KMS-11 (cell line): ENCODE measurements around the gene PRKCH.

ENCODE experiments used
- H2AFZ ChIP-seq: fragments of 200-600 bp; sonication (generic); 2 replicates; pipeline ENCODE4 v1.6.1; 2016; ENCODE audit warnings: antibody characterized with exemption, mixed run types, low read depth
- H3K27ac ChIP-seq: fragments of 200-600 bp; sonication (generic); 2 replicates; pipeline ENCODE4 v1.6.1; 2016; ENCODE audit warnings: mild to moderate bottlenecking, mixed run types
- H3K27me3 ChIP-seq: fragments of 200-600 bp; sonication (generic); 2 replicates; pipeline ENCODE4 v1.6.1; 2017; ENCODE audit warnings: mild to moderate bottlenecking, low read depth, mixed run types, moderate library complexity; ENCODE audit not compliant: insufficient read depth
- H3K36me3 ChIP-seq: fragments of 200-600 bp; sonication (generic); 2 replicates; pipeline ENCODE4 v1.6.1; 2017; ENCODE audit warnings: mild to moderate bottlenecking, mixed run types; ENCODE audit not compliant: insufficient read depth
- H3K4me1 ChIP-seq: fragments of 200-600 bp; sonication (generic); 2 replicates; pipeline ENCODE4 v1.6.1; 2016; ENCODE audit warnings: mild to moderate bottlenecking, low read depth, mixed run types; ENCODE audit not compliant: poor library complexity, severe bottlenecking
- H3K4me2 ChIP-seq: fragments of 200-600 bp; sonication (generic); 2 replicates; pipeline ENCODE4 v1.7.0; 2016; ENCODE audit warnings: mild to moderate bottlenecking, mixed run types
- H3K4me3 ChIP-seq: fragments of 200-600 bp; sonication (generic); IDR thresholded peaks from 2 replicates; pipeline ENCODE4 v1.6.1; 2017; ENCODE audit warnings: low read depth, low read length, mixed read lengths; ENCODE audit not compliant: insufficient read depth
- H3K79me2 ChIP-seq: fragments of 200-600 bp; sonication (generic); 2 replicates; pipeline ENCODE4 v1.6.1; 2016; ENCODE audit warnings: low read depth, mixed run types; ENCODE audit not compliant: insufficient read depth
- H3K9ac ChIP-seq: fragments of 200-600 bp; sonication (generic); 2 replicates; pipeline ENCODE4 v1.6.1; 2016; ENCODE audit warnings: mild to moderate bottlenecking, mixed run types
- H4K20me1 ChIP-seq: fragments of 200-600 bp; sonication (generic); 2 replicates; pipeline ENCODE4 v1.6.1; 2016; ENCODE audit warnings: mild to moderate bottlenecking, mixed run types; ENCODE audit not compliant: insufficient read depth
- TF ChIP-seq, protein P1 (sequence below): fragments of 200-600 bp; sonication (generic); conservative IDR thresholded peaks from 2 replicates; pipeline ENCODE4 v1.6.1; 2017; ENCODE audit warnings: low read depth, mild to moderate bottlenecking, antibody characterized with exemption, low read length, moderate library complexity, mixed read lengths

PRKCH gene

DNA sequence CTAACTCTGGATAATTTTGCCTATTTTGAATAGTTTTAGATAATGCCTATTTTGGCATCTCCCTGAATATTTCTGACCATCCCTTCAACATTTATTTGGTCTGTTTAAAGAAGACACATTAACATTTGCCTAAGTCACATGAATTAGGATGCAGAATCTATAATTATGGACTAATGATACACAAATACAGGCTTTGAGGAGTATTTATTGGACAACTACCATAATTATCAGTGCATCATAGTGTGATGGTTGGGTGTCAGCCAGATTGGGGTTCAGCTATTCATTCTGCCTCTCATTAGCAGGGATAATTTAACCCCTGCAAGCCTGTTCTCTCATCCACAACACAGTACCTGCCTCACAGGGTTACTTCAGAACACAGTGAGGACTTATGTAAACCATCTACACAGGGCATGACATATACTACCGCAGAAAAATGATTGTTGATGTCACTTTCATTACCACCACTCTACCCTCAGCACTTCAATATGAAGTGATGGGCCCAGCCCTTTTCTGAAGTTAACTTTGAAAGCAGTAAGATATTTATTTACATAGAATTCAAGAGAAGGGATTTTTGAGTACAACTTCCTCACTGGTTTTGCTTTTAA lies 14.4 kb downstream of the PRKCH start:
- Histone ChIP-seq H3K27me3 (no peaks in the 10 kb centered on the region), H4K20me1 (no peaks in the 10 kb centered on the region), H3K9ac (no peak overlapping the region), H3K4me1 (no peaks in the 10 kb centered on the region), H3K79me2 (no peaks in the 10 kb centered on the region), H3K36me3 (no peaks in the 10 kb centered on the region), H3K4me2 (no peak overlapping the region), H3K27ac (no peak overlapping the region), H3K4me3 (no peak overlapping the region), H2AFZ (no peak overlapping the region)
- TF ChIP-seq, protein P1, sequence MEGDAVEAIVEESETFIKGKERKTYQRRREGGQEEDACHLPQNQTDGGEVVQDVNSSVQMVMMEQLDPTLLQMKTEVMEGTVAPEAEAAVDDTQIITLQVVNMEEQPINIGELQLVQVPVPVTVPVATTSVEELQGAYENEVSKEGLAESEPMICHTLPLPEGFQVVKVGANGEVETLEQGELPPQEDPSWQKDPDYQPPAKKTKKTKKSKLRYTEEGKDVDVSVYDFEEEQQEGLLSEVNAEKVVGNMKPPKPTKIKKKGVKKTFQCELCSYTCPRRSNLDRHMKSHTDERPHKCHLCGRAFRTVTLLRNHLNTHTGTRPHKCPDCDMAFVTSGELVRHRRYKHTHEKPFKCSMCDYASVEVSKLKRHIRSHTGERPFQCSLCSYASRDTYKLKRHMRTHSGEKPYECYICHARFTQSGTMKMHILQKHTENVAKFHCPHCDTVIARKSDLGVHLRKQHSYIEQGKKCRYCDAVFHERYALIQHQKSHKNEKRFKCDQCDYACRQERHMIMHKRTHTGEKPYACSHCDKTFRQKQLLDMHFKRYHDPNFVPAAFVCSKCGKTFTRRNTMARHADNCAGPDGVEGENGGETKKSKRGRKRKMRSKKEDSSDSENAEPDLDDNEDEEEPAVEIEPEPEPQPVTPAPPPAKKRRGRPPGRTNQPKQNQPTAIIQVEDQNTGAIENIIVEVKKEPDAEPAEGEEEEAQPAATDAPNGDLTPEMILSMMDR: no peak

DNA sequence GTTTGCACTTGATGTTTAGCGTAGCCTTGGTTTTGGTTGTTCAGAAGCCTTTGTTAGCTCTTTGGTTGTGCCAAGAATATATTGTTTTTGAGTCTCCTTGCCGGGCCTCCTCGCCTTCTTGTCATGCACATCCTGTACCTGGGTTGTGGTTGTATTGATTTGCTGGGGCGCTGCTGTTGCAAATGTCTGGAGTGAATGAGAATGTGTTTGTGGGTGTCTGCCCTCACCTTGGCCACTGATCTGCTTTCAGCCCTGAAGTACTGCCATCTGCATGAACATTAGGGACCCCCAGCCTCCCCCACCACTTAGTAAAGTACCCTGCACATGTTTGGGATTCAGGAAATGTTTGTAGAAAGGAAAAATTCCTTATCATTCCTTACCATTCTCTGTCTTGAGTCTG lies 16.5 kb downstream of the PRKCH start:
- H3K9ac ChIP-seq: no peak overlapping the region
- no peak overlapping the region for H3K4me3 ChIP-seq
- no peaks in the 10 kb centered on the region for H3K79me2 ChIP-seq
- TF ChIP-seq, protein P1: no peak
- no peaks in the 10 kb centered on the region for H4K20me1 ChIP-seq
- no peaks in the 10 kb centered on the region for H3K36me3 ChIP-seq
- H2AFZ ChIP-seq: no peak overlapping the region
- H3K4me2 ChIP-seq: no peak overlapping the region
- no peaks in the 10 kb centered on the region for H3K4me1 ChIP-seq
- H3K27me3 ChIP-seq: no peaks in the 10 kb centered on the region
- no peak overlapping the region for H3K27ac ChIP-seq

DNA sequence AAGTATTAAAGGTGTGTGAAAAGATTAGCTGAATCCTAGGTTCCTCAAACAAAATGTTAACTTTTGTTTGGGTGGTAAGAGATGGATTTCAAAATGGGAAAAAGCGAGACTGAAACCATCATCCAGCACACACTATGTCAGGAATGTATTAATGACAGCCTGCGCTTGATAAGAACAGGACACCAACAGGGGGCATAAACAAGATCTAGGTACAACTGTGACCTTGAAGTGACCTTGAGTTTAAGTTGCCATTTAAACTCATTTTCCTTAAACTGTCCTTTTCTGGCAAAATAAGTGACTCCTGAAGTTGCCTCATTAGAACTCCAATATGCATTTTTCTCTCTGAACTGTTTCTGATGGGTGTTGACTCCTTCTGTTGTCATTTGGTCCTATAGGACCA lies 17.1 kb downstream of the PRKCH start:
- Histone ChIP-seq H3K79me2 (no peaks in the 10 kb centered on the region), H4K20me1 (no peaks in the 10 kb centered on the region), H3K27ac (no peak overlapping the region), H3K9ac (no peak overlapping the region), H3K4me2 (no peak overlapping the region), H2AFZ (no peak overlapping the region), H3K4me3 (no peak overlapping the region), H3K36me3 (no peaks in the 10 kb centered on the region), H3K4me1 (no peaks in the 10 kb centered on the region), H3K27me3 (no peaks in the 10 kb centered on the region)
- TF ChIP-seq, protein P1: no peak

DNA sequence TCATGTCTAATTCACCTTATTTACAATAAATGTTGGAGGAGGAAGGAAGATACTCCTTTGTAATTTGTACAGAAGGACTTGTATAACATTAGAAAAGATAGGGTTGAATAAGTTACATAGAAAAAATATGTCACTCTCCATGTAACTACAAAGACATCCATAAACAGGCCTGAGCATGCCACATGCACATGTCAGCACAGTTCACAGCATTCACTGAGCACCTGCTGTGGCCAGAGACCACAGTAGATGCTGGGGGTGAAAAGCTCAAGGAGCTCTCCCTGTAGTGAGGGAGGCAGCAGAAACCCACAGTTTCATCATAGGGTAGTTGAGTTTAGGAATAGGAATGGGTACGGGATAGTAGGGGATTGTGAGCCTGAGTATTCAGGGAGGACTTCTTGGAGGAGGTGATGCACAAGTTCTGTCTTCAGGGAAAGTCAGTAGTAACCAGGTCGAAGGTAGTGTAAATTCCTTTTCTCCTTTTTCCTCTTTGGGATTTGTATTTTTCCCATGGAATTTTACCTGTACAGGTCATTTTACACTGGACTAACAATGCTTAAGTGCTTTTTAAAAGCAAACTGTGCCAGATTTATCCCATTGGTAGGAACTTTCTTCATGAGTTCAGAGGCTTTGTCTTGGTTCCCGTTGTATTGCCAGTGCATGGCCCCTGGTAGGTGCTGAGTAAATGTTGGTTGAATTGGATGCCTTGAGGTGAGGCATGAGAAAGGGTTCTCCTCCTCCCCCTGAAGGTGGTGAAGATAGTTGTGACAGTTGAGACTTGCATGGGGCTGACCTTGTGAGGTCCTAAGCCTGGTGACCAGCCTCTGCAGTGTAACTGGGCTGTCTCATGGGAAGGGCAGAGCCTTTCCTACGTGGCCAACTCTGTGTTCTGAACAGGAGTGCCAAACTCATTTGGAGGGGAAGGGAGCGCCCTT lies 20.2 kb downstream of the PRKCH start:
- H3K4me1 ChIP-seq: no peaks in the 10 kb centered on the region
- no peaks in the 10 kb centered on the region for H4K20me1 ChIP-seq
- no peaks in the 10 kb centered on the region for H3K79me2 ChIP-seq
- H3K9ac ChIP-seq: no peak overlapping the region
- H2AFZ ChIP-seq: no peak overlapping the region
- no peaks in the 10 kb centered on the region for H3K36me3 ChIP-seq
- H3K4me2 ChIP-seq: no peak overlapping the region
- no peak overlapping the region for H3K27ac ChIP-seq
- TF ChIP-seq, protein P1: no peak
- H3K27me3 ChIP-seq: no peaks in the 10 kb centered on the region
- no peak overlapping the region for H3K4me3 ChIP-seq
